HUES64 (cell line): ENCODE results near the gene CCT4.

Experiments
- H3K27ac ChIP-seq: 2 replicates; pipeline ENCODE4 v1.7.0; 2013; ENCODE audit warnings: low read depth, low read length, inconsistent platforms
- H3K27me3 ChIP-seq: 2 replicates; pipeline ENCODE4 v1.6.1; 2013; ENCODE audit warnings: mild to moderate bottlenecking, low read length; ENCODE audit not compliant: insufficient read depth
- H3K36me3 ChIP-seq: 2 replicates; pipeline ENCODE4 v1.6.1; 2013; ENCODE audit warnings: mild to moderate bottlenecking, low read length; ENCODE audit not compliant: insufficient read depth
- H3K4me1 ChIP-seq: 2 replicates; pipeline ENCODE4 v1.6.1; 2013; ENCODE audit warnings: mild to moderate bottlenecking, low read length, moderate library complexity; ENCODE audit not compliant: insufficient read depth
- H3K4me3 ChIP-seq: 2 replicates; pipeline ENCODE4 v1.5.1; 2013; ENCODE audit warnings: mild to moderate bottlenecking, low read length, moderate library complexity
- H3K9ac ChIP-seq: 2 replicates; pipeline ENCODE4 v1.6.1; 2013; ENCODE audit warnings: mild to moderate bottlenecking, low read depth, low read length
- H3K9me3 ChIP-seq: 2 replicates; pipeline ENCODE4 v1.6.1; 2013; ENCODE audit warnings: low read depth, low read length; ENCODE audit not compliant: insufficient read depth
- WGBS: fragments of 150-250, 120-280 bp; methylation state at CpG from one replicate; pipeline ENCODE4 v1.1.7; 2013; ENCODE audit warnings: missing lambda C conversion rate; 5-methylcytosine and 5-hydroxymethylcytosine counted together

Gene CCT4

GRCh38 chr2:61845320-61845719, 43.1 kb downstream of the CCT4 start:
- 82% methylated on average over 1 of the region's 3 CpGs for WGBS
- Histone ChIP-seq H3K9ac (no peak overlapping the region), H3K27me3 (no peaks in the 10 kb centered on the region), H3K27ac (no peak overlapping the region), H3K9me3 (no peaks in the 10 kb centered on the region), H3K4me1 (no peaks in the 10 kb centered on the region), H3K4me3 (no peak overlapping the region), H3K36me3 (peaks cover 27% of the 10 kb centered on the region)

DNA sequence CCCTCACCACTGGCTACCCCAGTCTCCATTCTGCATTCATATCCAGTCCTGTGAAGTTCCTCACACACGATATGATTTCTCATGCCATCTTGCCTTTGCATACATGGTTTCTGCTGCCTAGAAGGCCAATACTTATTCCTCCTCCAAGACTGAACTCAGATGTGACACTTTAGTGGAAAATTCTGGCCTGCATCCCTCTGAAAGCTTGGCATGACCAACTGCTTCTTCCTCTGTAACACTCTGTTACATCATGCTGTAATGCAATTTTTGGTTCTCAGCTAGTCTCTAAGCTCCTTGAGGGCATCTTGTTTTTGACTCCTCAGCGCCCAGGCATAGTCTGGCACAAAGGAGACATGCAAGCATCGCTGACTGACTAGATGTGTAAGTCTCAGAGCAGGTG, 47.2 kb downstream of the CCT4 start:
- H3K4me1 ChIP-seq, result no peaks in the 10 kb centered on the region
- peaks cover 47% of the 10 kb centered on the region for H3K36me3 ChIP-seq
- WGBS, result 94% methylated on average over 3 of the region's 3 CpGs
- no peak overlapping the region for H3K27ac ChIP-seq
- no peak overlapping the region for H3K4me3 ChIP-seq
- H3K9ac ChIP-seq, result no peak overlapping the region
- no peaks in the 10 kb centered on the region for H3K27me3 ChIP-seq
- no peaks in the 10 kb centered on the region for H3K9me3 ChIP-seq

DNA sequence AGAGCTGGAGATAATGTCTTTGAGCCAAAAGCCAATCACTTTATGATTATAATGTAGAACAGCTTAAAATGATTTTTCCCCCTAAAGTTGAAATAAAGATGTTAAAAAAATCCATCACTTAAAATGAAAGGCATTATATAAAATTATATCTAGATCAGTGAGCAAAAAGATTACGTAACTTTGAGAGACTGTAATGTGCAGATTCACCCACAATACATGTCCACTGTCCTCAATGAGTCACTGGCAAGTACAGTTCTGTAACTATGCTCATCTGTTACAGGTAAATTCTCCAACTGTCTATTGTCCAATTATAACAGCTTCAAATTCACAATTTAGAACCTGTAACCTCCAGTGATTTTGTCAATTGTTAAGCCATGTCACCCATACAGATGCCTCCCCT, 53.6 kb downstream of the CCT4 start:
- Histone ChIP-seq H3K9ac (no peak overlapping the region), H3K9me3 (no peaks in the 10 kb centered on the region), H3K27me3 (no peaks in the 10 kb centered on the region), H3K4me1 (no peaks in the 10 kb centered on the region), H3K36me3 (peaks cover 38% of the 10 kb centered on the region), H3K27ac (no peak overlapping the region), H3K4me3 (no peak overlapping the region)
- 100% methylated on average over 1 of the region's 1 CpG for WGBS

DNA sequence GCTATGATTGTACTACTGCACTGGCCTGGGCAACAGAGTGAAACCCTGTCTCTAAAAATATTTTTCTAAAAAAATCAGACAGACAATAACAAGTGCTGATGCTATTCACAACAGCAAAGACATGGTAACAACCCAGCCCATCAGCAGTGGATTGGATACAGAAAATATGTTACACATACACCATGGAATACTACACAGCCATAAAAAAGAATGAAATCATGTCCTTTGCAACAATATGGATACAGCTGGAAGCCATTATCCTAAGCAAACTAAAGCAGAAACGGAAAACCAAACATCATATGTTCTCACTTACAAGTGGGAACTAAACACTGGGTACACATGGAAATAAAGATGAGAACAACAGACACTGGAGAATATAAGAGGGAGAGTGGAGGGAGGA, 54.5 kb downstream of the CCT4 start:
- no peak overlapping the region for H3K9ac ChIP-seq
- no peaks in the 10 kb centered on the region for H3K27me3 ChIP-seq
- no peak overlapping the region for H3K4me3 ChIP-seq
- 100% methylated on average over 1 of the region's 1 CpG for WGBS
- no peak overlapping the region for H3K27ac ChIP-seq
- H3K4me1 ChIP-seq, result no peaks in the 10 kb centered on the region
- peaks cover 30% of the 10 kb centered on the region for H3K36me3 ChIP-seq
- no peaks in the 10 kb centered on the region for H3K9me3 ChIP-seq

GRCh38 chr2:61832183-61832841, 56.1 kb downstream of the CCT4 start:
- no peaks in the 10 kb centered on the region for H3K27me3 ChIP-seq
- 84% methylated on average over 10 of the region's 11 CpGs for WGBS
- no peak overlapping the region for H3K9ac ChIP-seq
- H3K4me1 ChIP-seq, result no peaks in the 10 kb centered on the region
- no peak overlapping the region for H3K27ac ChIP-seq
- no peaks in the 10 kb centered on the region for H3K9me3 ChIP-seq
- peaks cover 22% of the 10 kb centered on the region for H3K36me3 ChIP-seq
- no peak overlapping the region for H3K4me3 ChIP-seq

DNA sequence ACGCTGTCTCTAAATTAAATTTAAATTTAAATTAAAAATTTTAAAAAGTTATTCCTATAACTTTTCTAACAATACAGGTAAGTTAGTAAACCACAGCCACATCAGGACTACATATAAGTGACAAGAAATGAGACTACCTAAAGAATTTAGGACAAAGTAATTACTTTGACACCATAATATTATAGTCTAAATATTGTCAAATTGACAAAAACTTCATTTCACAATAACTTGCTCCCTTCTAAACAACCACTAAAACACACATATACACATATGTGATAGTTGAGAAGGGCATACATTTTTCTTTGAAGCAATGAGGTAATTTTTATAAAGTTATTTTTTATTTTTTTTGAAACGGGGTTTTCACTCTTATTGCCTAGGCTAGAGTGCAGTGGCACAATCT, 66.2 kb downstream of the CCT4 start:
- 86% methylated on average over 1 of the region's 2 CpGs for WGBS
- H3K4me1 ChIP-seq, result no peaks in the 10 kb centered on the region
- no peaks in the 10 kb centered on the region for H3K27me3 ChIP-seq

More for the DNA sequence above, 66.2 kb downstream of the CCT4 start:
- no peak overlapping the region for H3K4me3 ChIP-seq
- H3K27ac ChIP-seq, result no peak overlapping the region
- H3K36me3 ChIP-seq, result no peaks in the 10 kb centered on the region; the same call in 1 of the 2 replicates
- H3K9ac ChIP-seq, result no peak overlapping the region
- H3K9me3 ChIP-seq, result no peaks in the 10 kb centered on the region
